Measurements from ENCODE around the gene MS4A6E.
A peak's percentile ranks its signal among the peaks of the same experiment; 100 is the strongest.
"Not testable (repeated sequence)": the region's sequence is repeated elsewhere in the genome, so short reads cannot be mapped to it uniquely, and the experiment has no call there.

The MS4A6E gene
- long read RNA-seq, donor 1: 0 reads
- long read RNA-seq, donor 2: 0 reads
- long read RNA-seq, donor 3: 0 reads
- long read RNA-seq, donor 4: 0 reads
- long read RNA-seq, donor 5: 0 reads
- long read RNA-seq, donor 6: 0 reads
- long read RNA-seq, donor 7: 0 reads
- long read RNA-seq, donor 8: 0 reads

DNA sequence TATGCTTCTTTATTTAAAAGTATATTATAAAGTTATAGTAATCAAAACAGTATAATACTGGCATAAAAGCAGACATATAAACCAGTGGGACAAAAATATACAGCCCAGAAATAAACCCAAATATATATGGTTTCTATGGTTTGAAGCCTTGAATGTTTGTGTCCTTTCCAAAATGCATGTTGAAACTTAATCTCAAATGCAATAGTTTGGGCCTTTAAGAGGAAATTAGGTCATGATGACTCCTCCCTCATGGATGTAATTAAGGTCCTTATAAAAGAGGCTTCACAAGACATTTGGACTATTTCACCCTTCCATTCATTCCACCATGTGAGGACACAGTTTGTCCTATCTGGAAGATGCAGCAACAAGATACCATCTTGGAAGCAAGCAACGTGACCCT, at the start of gene MS4A6E:
Gene MS4A6E (plus strand): TSS at position 301 of the 400 bp plus-strand sequence. CDS start 7,641 bp downstream, outside the sequence.
- DNase-seq: no peak

DNA sequence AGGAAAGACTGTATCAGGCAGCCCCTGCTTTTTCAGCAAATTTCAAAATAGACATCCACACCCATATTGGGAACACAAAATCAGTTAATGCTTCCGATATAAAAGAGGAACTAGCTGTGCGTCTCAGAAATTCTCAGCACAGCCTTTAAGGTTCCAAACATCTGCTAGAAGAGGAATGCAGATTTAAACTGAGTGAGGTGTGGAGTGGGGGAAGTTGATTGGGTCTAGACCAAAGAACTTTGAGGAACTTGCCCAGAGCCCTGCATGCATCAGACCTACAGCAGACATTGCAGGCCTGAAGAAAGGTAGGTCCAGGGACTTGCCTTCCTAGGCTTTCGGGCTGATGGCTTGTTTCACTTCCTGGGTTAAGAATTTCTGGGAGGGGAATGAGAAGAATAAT, 46.6 kb upstream of the MS4A6E start, which contains the start of gene MS4A4A:
Gene MS4A4A (plus strand): TSS at position 255 of the 400 bp plus-strand sequence. CDS start 10 bp downstream, at position 265.
- no peak for DNase-seq

DNA sequence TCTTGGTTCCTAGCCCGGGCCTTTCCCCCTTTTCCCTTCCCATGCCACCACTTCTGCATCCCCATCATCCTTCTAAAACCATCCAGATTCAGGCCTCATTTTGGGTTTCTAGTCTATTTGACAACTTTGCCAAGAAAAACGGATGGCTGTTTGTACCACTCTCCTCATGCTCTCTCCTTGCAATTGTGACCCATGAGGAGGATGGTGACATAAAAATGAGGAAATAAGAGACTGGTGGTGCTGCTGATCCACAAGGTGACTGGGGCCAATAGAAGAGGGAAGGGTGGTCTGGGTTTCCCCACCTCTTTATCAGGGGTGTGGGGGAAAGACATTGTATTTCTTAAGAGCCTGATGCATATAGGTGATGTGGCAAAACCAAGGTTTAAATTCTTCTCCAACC, 45.6 kb upstream of the MS4A6E start:
- DNase-seq: no peak

DNA sequence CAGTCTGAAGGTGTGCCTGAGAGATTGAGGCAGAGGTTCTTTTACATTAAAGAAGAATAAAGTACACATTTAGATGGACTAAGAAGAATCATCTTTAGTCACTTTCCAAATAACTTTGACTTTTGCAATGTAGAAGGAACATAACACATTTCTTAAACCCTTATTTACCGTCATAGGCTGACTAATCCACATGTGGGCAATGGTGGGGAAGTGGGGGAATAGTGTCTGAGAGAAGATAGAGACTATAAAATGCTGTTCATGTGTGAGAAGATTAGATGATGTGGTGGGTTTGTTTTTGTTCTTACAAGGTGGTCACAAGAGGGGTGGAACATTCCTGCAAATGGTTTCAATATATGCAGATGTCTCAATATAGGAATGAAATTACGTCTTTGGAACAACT, 44.8 kb upstream of the MS4A6E start:
- no peak for DNase-seq

DNA sequence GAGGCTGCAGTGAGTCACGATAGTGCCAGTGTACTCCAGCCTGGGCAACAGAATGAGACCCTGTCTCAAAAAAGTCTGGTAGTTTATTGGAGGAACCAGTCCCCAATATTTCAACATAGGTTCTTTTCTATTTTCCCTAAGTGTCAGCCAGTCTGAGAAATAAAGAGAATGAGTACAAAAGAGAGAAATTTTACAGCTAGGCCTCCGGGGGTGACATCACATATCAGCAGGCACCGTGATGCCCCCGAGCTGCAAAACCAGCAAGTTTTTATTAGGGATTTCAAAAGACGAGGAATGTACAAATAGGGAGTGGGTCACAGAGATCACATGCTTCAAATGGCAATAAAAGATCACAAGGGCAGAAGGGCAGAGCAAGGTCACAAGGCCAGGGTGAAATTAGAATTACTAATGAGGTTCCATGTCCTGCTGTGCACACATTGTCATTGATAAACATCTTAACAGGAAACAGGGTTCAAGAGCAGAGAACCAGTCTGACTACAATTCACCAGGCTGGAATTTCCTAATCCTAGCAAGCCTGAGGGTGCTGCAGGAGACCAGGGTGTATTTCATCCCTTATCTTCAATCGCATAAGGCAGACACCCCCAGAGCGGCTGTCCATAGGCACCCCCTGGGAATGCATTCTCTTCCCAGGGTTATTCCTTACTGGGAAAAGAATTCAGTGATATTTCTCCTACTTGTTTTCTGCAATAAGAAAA, 41.5 kb upstream of the MS4A6E start:
- DNase-seq: not testable (repeated sequence)

GRCh38 chr11:60288531-60288930, 38.5 kb upstream of the MS4A6E start:
- no peak for DNase-seq

DNA sequence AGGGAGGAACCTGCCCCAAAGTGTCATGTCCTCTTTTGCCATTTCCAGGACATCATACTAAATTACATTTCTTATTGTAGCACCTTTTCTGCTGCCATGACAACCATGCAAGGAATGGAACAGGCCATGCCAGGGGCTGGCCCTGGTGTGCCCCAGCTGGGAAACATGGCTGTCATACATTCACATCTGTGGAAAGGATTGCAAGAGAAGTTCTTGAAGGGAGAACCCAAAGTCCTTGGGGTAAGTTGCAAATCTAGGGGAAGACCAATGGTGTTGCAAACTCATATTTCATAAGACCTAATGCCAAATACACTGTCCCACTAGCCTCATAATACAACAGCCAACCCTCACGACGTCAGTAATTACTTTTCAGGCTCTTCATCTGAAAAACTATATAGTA, 34.9 kb upstream of the MS4A6E start:
- no peak for DNase-seq

GRCh38 chr11:60301178-60301577, 25.9 kb upstream of the MS4A6E start:
- no peak for DNase-seq

GRCh38 chr11:60301884-60302283, 25.2 kb upstream of the MS4A6E start:
- DNase-seq: not testable (repeated sequence)

DNA sequence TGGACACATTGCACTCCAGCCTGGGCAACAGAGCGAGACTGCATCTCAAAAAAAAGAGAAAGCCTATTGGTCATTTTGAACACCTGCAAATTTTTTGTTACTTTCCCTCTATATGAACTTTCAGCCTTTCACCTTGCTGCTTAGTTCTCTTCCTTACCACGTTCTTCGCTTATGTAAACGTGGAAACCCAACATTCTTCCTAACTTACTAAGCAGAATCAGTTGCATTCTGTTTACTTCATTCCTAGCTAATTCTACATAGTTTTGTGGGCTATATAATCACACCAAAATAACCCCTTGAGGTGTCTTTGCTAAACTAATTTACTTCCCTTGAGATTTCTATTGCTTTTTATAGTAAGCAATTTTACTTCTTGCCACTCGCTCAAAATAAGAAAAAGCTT, 23.4 kb upstream of the MS4A6E start:
- no peak for DNase-seq

- no peak for DNase-seq
These were observed 21.0 kb upstream of the MS4A6E start for GRCh38 chr11:60305906-60306619.

DNA sequence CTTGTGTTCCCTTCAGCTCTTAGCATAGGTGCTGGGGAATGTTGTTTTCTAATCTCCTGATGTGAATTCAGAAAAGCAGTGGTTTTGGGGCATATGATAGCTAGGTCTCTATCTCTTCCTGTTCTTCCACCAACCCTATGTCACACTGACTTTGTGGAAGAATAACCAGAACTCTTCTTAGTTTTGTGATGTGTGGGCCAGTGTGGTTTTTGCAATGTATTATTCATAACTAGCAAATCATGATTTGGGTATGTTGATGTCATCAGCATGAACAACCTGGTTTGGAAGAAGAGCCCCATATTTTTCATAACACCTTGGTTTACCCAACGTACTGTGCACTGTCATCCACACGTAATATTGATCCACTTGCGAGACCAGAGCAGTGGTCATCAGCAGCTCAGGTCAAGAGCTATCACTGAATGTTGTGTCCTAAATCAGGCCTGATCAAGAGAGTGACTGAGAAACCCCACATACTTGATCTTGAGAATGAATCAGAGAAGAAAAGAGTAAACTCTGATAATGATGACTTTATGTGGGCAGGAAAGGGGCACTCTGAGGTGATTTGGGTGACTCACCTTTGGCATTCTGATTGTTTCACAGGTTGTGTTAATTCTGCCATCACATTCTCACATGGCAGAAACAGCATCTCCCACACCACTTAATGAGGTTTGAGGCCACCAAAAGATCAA, 19.4 kb upstream of the MS4A6E start:
- DNase-seq: no peak

- no peak for DNase-seq
These were observed 16.6 kb upstream of the MS4A6E start for GRCh38 chr11:60310407-60310998.

- DNase-seq: no peak
These were observed 12.3 kb upstream of the MS4A6E start for GRCh38 chr11:60314635-60315321.

DNA sequence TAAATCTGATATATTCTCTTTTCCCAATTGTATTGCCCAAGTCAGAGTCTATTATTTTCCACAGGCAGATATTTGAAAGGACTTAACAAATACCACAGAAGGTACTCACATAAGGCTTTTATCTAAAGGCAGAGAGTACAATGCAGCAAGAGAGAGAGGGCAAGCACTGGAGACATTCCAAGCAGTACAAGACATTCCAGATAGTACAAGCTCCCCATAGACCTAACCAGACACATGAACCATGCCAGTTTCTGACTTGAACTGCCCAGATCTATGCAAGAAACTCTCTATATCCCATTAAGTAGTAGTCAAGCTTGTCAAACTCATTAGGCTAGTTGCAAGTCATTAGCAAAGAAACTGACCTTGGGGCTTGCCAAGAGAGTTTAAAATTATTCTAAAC, 11.2 kb upstream of the MS4A6E start:
- DNase-seq: no peak

DNA sequence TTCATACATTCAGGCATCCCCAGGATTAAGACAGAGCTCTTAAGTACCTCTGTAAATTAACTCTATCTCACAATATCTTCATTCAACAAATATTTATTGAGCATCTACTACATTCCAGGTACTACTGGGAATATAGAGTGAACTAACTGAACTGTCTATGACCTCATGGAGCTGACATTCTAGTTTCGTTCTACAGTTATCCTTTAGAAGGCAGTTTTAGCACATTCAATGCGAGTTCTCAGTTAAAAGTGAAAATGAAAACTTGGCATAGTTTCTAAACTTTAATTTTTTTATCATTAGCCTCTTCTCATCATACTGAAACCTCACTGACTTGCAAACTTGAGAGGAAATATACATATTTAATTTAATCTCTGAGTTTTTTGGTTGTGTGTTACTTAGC, 10.7 kb upstream of the MS4A6E start:
- no peak for DNase-seq

DNA sequence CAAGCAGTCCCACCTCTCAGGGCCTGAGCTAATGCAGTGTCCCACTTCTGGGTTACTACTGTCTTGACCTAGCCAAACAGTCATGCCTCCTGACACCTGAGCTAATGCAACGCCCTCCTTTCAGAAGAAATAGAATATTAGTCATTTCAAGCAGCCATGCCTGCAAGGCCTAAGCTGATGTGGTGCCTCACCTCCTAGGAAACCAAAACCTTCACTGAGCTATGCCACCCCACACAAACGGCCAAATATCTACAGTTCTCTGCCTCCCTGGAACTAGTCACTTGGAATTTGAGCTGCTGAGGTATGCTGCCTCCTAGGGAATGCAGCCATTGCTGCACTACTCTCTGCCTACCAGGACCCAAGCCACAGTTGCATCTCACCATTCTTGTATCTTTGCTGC, 8.3 kb upstream of the MS4A6E start:
- no peak for DNase-seq

DNA sequence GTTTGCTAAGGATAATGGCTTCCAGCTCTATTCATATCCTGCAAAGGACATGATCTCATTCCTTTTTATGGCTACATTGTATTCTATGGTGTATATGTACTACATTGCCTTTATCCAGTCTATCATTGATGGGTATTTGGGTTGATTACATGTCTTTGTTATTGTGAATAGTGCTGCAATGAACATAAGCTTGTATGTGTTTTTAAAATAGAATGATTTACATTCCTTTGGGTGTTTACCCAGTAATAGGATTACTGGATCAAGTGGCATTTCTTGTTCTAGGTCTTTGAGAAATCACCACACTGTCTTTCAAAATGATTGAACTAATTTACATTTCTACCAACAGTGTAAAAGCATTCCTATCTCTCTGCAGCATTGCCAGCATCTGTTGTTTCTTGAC, 6.0 kb upstream of the MS4A6E start:
- no peak for DNase-seq

DNA sequence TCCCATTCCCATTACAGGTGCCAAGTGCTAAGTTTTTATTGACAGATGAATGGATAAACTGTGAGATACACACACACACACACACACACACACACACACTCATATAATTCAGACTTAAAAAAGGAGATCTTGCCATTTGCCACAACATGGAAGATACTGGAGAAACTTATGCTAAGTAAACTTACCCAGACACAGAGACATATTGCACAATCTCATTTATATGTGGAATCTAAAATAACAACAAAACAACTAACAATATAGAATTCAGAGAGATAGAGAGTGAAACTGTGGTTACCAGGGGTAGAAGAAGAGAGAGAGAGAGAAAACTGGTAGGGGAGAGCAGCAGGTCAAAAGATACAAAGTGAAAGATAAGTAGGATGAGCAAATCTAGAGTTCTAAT, 1.4 kb downstream of the MS4A6E start:
- no peak for DNase-seq

- no peak for DNase-seq
These were observed 5.8 kb downstream of the MS4A6E start for GRCh38 chr11:60332846-60333245.

- peak; percentile 20 for DNase-seq
These were observed 7.1 kb downstream of the MS4A6E start for GRCh38 chr11:60334005-60334620.

All from right kidney (tissue), 9 donors.